ENCODE results near the gene ZBTB20. TPM values are rescaled to one million over a fixed set of nuclear protein-coding genes. Genes with fewer than 3 reads are reported as not detected.

Gene ZBTB20
- total RNA-seq, 6 donors from 2014 or later: 40.0 to 150 (median 65.8) TPM

DNA sequence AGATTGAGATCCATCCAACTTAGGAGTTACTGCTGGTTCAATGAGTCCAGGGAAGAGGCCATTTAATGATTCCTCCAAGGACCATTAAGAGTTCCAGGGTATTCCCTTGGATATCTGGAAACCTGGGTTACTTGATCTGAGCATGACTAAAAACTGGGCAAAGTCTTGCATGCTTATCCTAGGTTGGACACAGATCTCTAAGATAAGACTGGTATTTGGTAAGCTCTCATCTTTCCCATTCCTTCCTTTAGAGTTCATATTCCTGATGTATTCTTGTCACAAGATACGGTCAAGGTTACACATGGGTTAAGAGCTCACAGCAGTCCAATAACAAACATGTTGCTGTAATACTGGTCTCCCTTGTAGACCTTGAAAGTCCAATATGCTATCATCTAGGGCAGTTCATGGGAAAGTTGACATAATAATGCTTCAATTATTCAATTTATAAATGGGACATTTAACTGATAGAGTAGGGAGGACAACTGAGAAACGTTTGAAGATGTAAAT lies 551.5 kb downstream of the ZBTB20 start:
- 60 to 87% methylated on average over 2 of the region's 2 CpGs for WGBS, 2 donors
- TF ChIP-seq, protein P1, sequence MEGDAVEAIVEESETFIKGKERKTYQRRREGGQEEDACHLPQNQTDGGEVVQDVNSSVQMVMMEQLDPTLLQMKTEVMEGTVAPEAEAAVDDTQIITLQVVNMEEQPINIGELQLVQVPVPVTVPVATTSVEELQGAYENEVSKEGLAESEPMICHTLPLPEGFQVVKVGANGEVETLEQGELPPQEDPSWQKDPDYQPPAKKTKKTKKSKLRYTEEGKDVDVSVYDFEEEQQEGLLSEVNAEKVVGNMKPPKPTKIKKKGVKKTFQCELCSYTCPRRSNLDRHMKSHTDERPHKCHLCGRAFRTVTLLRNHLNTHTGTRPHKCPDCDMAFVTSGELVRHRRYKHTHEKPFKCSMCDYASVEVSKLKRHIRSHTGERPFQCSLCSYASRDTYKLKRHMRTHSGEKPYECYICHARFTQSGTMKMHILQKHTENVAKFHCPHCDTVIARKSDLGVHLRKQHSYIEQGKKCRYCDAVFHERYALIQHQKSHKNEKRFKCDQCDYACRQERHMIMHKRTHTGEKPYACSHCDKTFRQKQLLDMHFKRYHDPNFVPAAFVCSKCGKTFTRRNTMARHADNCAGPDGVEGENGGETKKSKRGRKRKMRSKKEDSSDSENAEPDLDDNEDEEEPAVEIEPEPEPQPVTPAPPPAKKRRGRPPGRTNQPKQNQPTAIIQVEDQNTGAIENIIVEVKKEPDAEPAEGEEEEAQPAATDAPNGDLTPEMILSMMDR (IDR thresholded peaks at IDR 0.05): no peak
- no peak for TF ChIP-seq POLR2AphosphoS5 (IDR thresholded peaks at IDR 0.05)
- no peak for TF ChIP-seq POLR2A (IDR thresholded peaks at IDR 0.05)
- TF ChIP-seq EP300 (IDR thresholded peaks at IDR 0.05): no peak
- no peaks in the 10 kb centered on the region for H3K36me3 ChIP-seq
- DNase-seq (no peak), ATAC-seq (ENCODE audit: low FRiP score in 2 of 2) (no peak)
- no peak overlapping the region for H3K4me3 ChIP-seq
- no peaks in the 10 kb centered on the region for H3K27me3 ChIP-seq
- H3K27ac ChIP-seq: no peak overlapping the region
- no peaks in the 10 kb centered on the region for H3K4me1 ChIP-seq
- no peaks in the 10 kb centered on the region for H3K9me3 ChIP-seq

DNA sequence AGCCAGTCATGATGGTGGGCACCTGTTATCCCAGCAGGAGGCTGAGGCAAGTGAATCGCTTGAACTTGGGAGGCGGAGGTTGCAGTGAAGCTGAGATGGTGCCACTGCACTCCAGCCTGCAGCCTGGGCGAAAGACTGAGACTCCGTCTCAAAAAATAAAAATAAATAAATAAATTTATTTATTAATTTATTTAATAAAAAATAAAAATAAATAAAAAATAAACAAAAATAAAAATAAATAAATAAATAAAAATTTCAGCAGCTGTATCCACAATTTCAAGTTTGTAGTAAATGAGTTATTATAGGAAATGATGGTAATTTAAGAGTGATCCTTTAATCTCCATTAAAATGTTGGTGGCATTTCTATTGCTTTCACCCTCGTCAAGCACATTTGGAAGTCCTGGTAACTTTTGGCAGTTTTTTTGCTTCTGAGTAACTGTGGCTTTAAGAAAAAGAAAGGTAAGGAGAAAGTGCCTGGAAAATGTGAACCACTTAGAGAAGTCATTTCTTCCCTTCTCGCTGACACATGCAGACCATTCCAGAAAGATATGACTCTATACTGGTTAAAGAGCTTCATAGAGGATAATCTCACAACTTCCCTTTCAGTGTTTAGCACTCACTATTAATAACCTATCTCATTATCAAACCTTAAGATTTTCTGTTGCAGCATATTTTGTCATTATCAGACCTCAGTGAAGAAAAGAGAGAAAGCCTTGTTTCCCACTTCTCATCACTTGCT lies 556.6 kb downstream of the ZBTB20 start:
- no peak for DNase-seq
- 95 to 96% methylated on average over 6 of the region's 6 CpGs for WGBS, 2 donors
- no peaks in the 10 kb centered on the region for H3K4me1 ChIP-seq
- no peak for ATAC-seq (ENCODE audit: low FRiP score in 2 of 2)
- H3K4me3 ChIP-seq: no peak overlapping the region
- H3K27ac ChIP-seq: no peak overlapping the region
- H3K27me3 ChIP-seq: no peaks in the 10 kb centered on the region
- H3K9me3 ChIP-seq: no peaks in the 10 kb centered on the region
- no peaks in the 10 kb centered on the region for H3K36me3 ChIP-seq
- TF ChIP-seq, protein P1 (IDR thresholded peaks at IDR 0.05): no peak
- TF ChIP-seq POLR2A (IDR thresholded peaks at IDR 0.05): no peak
- no peak for TF ChIP-seq EP300 (IDR thresholded peaks at IDR 0.05)
- no peak for TF ChIP-seq POLR2AphosphoS5 (IDR thresholded peaks at IDR 0.05)

DNA sequence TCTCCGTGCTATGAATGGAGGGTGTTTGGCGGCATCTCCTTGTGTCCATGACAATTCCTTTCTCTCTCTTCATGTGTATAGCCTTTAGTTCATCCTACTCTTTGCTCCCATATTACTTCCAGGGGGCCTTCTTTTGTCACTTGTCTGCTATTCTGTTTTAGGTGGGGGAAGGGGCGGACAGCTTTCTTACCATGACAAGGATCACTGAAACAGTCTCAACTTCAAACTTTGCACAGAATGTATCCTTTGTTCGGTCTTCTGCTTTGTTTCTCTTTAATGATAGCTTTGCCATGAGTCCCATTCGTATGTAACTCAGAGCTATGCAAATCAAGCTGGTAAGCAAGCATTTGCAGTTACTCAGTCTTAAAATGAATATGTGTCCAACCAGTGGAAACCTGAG lies 559.1 kb downstream of the ZBTB20 start:
- no peaks in the 10 kb centered on the region for H3K36me3 ChIP-seq
- H3K27ac ChIP-seq: no peak overlapping the region
- 98% methylated on average over 5 of the region's 5 CpGs for WGBS, 2 donors
- H3K27me3 ChIP-seq: no peaks in the 10 kb centered on the region
- H3K4me3 ChIP-seq: no peak overlapping the region
- TF ChIP-seq POLR2AphosphoS5 (IDR thresholded peaks at IDR 0.05) (no peak), EP300 (IDR thresholded peaks at IDR 0.05) (no peak), POLR2A (IDR thresholded peaks at IDR 0.05) (no peak)
- TF ChIP-seq, protein P1 (IDR thresholded peaks at IDR 0.05): no peak
- ATAC-seq (ENCODE audit: low FRiP score in 2 of 2) (no peak), DNase-seq (no peak)
- no peaks in the 10 kb centered on the region for H3K4me1 ChIP-seq
- H3K9me3 ChIP-seq: no peaks in the 10 kb centered on the region

DNA sequence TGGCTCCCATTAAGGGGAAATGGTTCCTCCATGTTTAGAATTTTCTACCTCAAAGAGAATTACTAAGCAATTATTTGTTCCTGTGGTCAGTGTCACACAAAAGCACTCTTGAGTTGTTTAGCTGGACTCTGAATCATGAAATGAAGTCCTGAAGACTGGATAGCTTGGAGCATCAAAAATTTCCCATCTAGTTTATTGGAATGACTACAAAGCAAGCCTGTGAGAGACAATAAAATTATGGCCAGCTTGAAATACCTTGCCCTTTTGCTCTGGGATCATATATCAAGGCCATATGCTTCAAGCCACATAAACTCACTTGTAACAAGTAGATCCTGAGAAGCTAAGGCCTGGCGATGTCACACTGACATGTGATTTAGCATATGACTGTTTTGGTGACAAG lies 561.0 kb downstream of the ZBTB20 start:
- Histone ChIP-seq H3K36me3 (no peaks in the 10 kb centered on the region), H3K9me3 (no peaks in the 10 kb centered on the region), H3K27ac (no peak overlapping the region), H3K4me3 (no peak overlapping the region), H3K27me3 (no peaks in the 10 kb centered on the region), H3K4me1 (no peaks in the 10 kb centered on the region)
- ATAC-seq (ENCODE audit: low FRiP score in 2 of 2): no peak
- no peak for DNase-seq
- TF ChIP-seq EP300 (IDR thresholded peaks at IDR 0.05): no peak
- no peak for TF ChIP-seq POLR2A (IDR thresholded peaks at IDR 0.05)
- no peak for TF ChIP-seq POLR2AphosphoS5 (IDR thresholded peaks at IDR 0.05)
- TF ChIP-seq, protein P1 (IDR thresholded peaks at IDR 0.05): no peak
- 84 to 93% methylated on average over 1 of the region's 1 CpG for WGBS, 2 donors

DNA sequence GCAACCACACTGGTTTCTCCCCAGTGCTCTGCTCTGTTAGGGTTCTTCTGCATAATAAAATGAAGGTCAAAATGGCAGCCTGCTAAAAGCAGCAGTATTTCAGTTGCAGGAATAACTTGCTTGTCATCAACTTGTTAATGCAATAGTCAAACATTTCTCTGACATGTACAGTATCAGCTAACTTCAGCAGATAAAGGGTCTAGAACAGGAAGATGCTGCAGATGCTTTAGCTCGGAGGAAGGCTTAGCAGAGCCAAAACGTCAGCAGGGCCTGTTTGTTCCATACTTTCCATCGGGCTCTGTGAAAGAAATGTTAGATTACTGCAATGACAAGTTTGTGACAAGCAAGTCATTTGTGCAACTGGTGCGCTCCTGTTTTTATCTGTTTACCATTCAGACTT lies 561.4 kb downstream of the ZBTB20 start:
- H3K4me3 ChIP-seq: no peak overlapping the region
- no peak overlapping the region for H3K27ac ChIP-seq
- H3K27me3 ChIP-seq: no peaks in the 10 kb centered on the region
- ATAC-seq (ENCODE audit: low FRiP score in 2 of 2) (no peak), DNase-seq (no peak)
- no peaks in the 10 kb centered on the region for H3K9me3 ChIP-seq
- H3K4me1 ChIP-seq: no peaks in the 10 kb centered on the region
- no peaks in the 10 kb centered on the region for H3K36me3 ChIP-seq
- 57 to 72% methylated on average over 4 of the region's 4 CpGs for WGBS, 2 donors
- TF ChIP-seq, protein P1 (IDR thresholded peaks at IDR 0.05): no peak
